ENCODE results near the gene CCDC69.

- TF ChIP-seq CTCF (IDR thresholded peaks at IDR 0.05; ENCODE audit: insufficient read depth, low read length, poor library complexity, severe bottlenecking) = no peak
- TF ChIP-seq EZH2phosphoT487 (conservative IDR thresholded peaks at IDR 0.05; ENCODE audit: low read length) = no peak
These were observed 84.2 kb downstream of the CCDC69 start for GRCh38 chr5:151139646-151140045.
